ENCODE results near the gene CPVL.
"Not testable (repeated sequence)": the region's sequence is repeated elsewhere in the genome, so short reads cannot be mapped to it uniquely, and the experiment has no call there.

Gene CPVL

GRCh38 chr7:29115130-29115687 lies 31.1 kb downstream of the CPVL start:
- H2BK15ac ChIP-seq (replicated peaks; ENCODE audit: low read depth) = no peak overlapping the region
- no CpG with 5 or more reads among the region's 2 CpGs for WGBS (ENCODE audit: extremely low coverage, insufficient coverage, low lambda C conversion rate)
- H3K27ac ChIP-seq (ENCODE audit: low read depth, low read length) = no peak overlapping the region
- no peak overlapping the region for H2BK120ac ChIP-seq (ENCODE audit: low read depth, low read length)
- no peak overlapping the region for H2BK5ac ChIP-seq (ENCODE audit: low read length)
- no peak overlapping the region for H4K5ac ChIP-seq (ENCODE audit: low read length)
- no peak overlapping the region for H3K18ac ChIP-seq (ENCODE audit: low read length)
- H3K27me3 ChIP-seq (ENCODE audit: insufficient read depth, low read length, poor library complexity) = no peaks in the 10 kb centered on the region
- no peak overlapping the region for H3K4me3 ChIP-seq (ENCODE audit: low read length)
- H3K56ac ChIP-seq (ENCODE audit: low read length) = no peak overlapping the region
- H3K36me3 ChIP-seq (ENCODE audit: control insufficient read depth, insufficient read depth, low read length) = no peaks in the 10 kb centered on the region
- H3K9ac ChIP-seq (ENCODE audit: low read length) = no peak overlapping the region
- H3K79me1 ChIP-seq (ENCODE audit: low read length) = no peaks in the 10 kb centered on the region
- no peak overlapping the region for H2AK5ac ChIP-seq (ENCODE audit: low read length)
- no peak overlapping the region for H4K8ac ChIP-seq (ENCODE audit: low read depth, low read length)
- H3K4me1 ChIP-seq (ENCODE audit: control insufficient read depth, low read depth, low read length) = peaks cover 3% of the 10 kb centered on the region
- H3K4me2 ChIP-seq (ENCODE audit: low read length) = no peak overlapping the region
- no peaks in the 10 kb centered on the region for H3K79me2 ChIP-seq (ENCODE audit: control insufficient read depth, insufficient read depth, low read length)
- no peak overlapping the region for H3K4ac ChIP-seq (ENCODE audit: low read depth, low read length)
- no peak for DNase-seq
- no peak overlapping the region for H3K23ac ChIP-seq (ENCODE audit: low read length)

DNA sequence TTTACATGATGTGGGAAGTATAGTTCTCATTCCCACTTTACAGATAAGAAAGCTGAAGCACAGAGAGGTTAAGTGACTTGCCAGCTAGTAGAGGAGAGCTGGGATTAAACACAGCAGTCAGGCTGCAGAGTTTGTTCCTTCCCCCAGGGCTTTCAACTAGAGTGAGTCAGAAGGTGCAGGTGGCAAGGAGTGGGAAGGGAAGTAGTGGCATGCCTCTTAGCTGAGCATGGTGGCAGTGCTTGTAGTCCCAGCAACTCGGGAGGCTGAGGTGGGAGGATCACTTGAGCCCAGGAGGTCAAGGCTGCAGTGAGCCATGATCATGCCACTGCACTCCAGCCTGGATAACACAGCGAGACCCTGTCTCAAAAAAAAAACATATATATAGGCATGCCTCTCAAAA lies 32.1 kb downstream of the CPVL start:
- not testable (repeated sequence) for H3K4ac ChIP-seq (ENCODE audit: low read depth, low read length); H3K79me2 ChIP-seq (ENCODE audit: control insufficient read depth, insufficient read depth, low read length); H3K18ac ChIP-seq (ENCODE audit: low read length); H3K9ac ChIP-seq (ENCODE audit: low read length); H4K5ac ChIP-seq (ENCODE audit: low read length); H2BK15ac ChIP-seq (replicated peaks; ENCODE audit: low read depth); H3K27me3 ChIP-seq (ENCODE audit: insufficient read depth, low read length, poor library complexity); H3K36me3 ChIP-seq (ENCODE audit: control insufficient read depth, insufficient read depth, low read length); H2BK120ac ChIP-seq (ENCODE audit: low read depth, low read length); H3K23ac ChIP-seq (ENCODE audit: low read length); H3K56ac ChIP-seq (ENCODE audit: low read length); DNase-seq; H2AK5ac ChIP-seq (ENCODE audit: low read length); H3K4me1 ChIP-seq (ENCODE audit: control insufficient read depth, low read depth, low read length); H4K8ac ChIP-seq (ENCODE audit: low read depth, low read length); H3K27ac ChIP-seq (ENCODE audit: low read depth, low read length); H2BK5ac ChIP-seq (ENCODE audit: low read length); H3K79me1 ChIP-seq (ENCODE audit: low read length); H3K4me2 ChIP-seq (ENCODE audit: low read length); H3K4me3 ChIP-seq (ENCODE audit: low read length)
- no CpG with 5 or more reads among the region's 2 CpGs for WGBS (ENCODE audit: extremely low coverage, insufficient coverage, low lambda C conversion rate)

DNA sequence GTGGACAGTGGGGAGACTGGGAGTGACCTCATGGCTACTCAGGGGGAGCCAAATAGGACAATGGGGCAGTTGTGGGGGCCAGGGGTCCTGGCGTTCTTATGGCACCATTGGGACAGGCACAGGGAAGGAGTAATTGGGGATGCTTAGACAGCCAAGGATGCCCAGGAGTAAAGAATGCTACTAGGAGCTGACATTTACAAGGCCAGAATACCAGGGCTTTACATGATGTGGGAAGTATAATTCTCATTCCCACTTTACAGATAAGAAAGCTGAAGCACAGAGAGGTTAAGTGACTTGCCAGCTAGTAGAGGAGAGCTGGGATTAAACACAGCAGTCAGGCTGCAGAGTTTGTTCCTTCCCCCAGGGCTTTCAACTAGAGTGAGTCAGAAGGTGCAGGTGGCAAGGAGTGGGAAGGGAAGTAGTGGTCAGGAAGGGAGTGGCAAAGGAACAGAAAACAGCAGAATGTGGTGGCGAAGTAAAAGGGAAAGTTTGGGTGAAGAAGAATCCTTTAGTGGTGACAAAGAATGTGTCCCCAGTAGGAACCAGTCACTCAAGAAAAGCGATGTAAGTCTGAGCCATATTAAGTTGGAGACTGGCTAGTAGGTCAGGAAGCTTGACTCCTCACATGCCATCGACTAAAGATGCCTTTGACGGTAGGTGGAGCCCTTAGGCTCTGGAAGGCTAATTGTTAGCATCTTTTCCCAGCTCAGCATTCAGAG lies 32.8 kb downstream of the CPVL start:
- no peak overlapping the region for H2BK120ac ChIP-seq (ENCODE audit: low read depth, low read length)
- H3K79me2 ChIP-seq (ENCODE audit: control insufficient read depth, insufficient read depth, low read length) = no peaks in the 10 kb centered on the region
- no peak overlapping the region for H4K5ac ChIP-seq (ENCODE audit: low read length)
- H4K8ac ChIP-seq (ENCODE audit: low read depth, low read length) = no peak overlapping the region
- H3K4me3 ChIP-seq (ENCODE audit: low read length) = no peak overlapping the region
- WGBS (ENCODE audit: extremely low coverage, insufficient coverage, low lambda C conversion rate) = no CpG with 5 or more reads among the region's 5 CpGs
- H3K18ac ChIP-seq (ENCODE audit: low read length) = no peak overlapping the region
- no peak overlapping the region for H3K4ac ChIP-seq (ENCODE audit: low read depth, low read length)
- H2BK15ac ChIP-seq (replicated peaks; ENCODE audit: low read depth) = no peak overlapping the region
- no peaks in the 10 kb centered on the region for H3K79me1 ChIP-seq (ENCODE audit: low read length)
- DNase-seq = peak; percentile 82
- H3K36me3 ChIP-seq (ENCODE audit: control insufficient read depth, insufficient read depth, low read length) = no peaks in the 10 kb centered on the region
- peak overlapping the region; percentile 60 for H3K56ac ChIP-seq (ENCODE audit: low read length)
- peak overlapping the region; percentile 16 for H3K23ac ChIP-seq (ENCODE audit: low read length)
- H3K9ac ChIP-seq (ENCODE audit: low read length) = no peak overlapping the region
- no peak overlapping the region for H2AK5ac ChIP-seq (ENCODE audit: low read length)
- no peak overlapping the region for H3K27ac ChIP-seq (ENCODE audit: low read depth, low read length)
- H3K4me1 ChIP-seq (ENCODE audit: control insufficient read depth, low read depth, low read length) = no peaks in the 10 kb centered on the region
- H2BK5ac ChIP-seq (ENCODE audit: low read length) = no peak overlapping the region
- H3K27me3 ChIP-seq (ENCODE audit: insufficient read depth, low read length, poor library complexity) = no peaks in the 10 kb centered on the region
- no peak overlapping the region for H3K4me2 ChIP-seq (ENCODE audit: low read length)

DNA sequence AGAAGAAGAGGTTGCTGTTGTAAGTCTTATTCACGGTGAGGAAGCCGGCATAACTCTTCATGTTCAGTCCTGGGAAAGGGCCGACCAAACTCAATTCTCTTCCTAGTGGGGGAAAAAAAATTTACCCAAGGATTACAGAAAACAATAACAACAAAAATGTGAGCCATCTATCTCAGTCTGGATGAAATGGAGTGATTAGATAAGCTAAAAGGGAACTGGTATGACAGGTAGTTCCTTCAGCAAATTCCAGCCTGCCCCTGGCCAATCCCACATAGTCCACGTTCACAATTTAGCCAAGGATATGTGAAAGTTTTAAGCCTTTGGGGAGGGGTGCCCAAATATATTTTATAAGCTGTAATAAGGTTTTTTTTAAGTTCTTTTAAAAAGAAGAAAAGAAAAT lies 33.6 kb downstream of the CPVL start:
- H2BK5ac ChIP-seq (ENCODE audit: low read length) = no peak overlapping the region
- no peaks in the 10 kb centered on the region for H3K36me3 ChIP-seq (ENCODE audit: control insufficient read depth, insufficient read depth, low read length)
- H3K4me1 ChIP-seq (ENCODE audit: control insufficient read depth, low read depth, low read length) = no peaks in the 10 kb centered on the region
- H3K4me2 ChIP-seq (ENCODE audit: low read length) = no peak overlapping the region
- H2BK15ac ChIP-seq (replicated peaks; ENCODE audit: low read depth) = no peak overlapping the region
- H3K79me2 ChIP-seq (ENCODE audit: control insufficient read depth, insufficient read depth, low read length) = no peaks in the 10 kb centered on the region
- H4K5ac ChIP-seq (ENCODE audit: low read length) = no peak overlapping the region
- H4K8ac ChIP-seq (ENCODE audit: low read depth, low read length) = no peak overlapping the region
- H3K18ac ChIP-seq (ENCODE audit: low read length) = peak overlapping the region; percentile 35
- no peak overlapping the region for H3K9ac ChIP-seq (ENCODE audit: low read length)
- H3K4ac ChIP-seq (ENCODE audit: low read depth, low read length) = no peak overlapping the region
- H3K79me1 ChIP-seq (ENCODE audit: low read length) = no peaks in the 10 kb centered on the region
- no peak overlapping the region for H2AK5ac ChIP-seq (ENCODE audit: low read length)
- H3K56ac ChIP-seq (ENCODE audit: low read length) = no peak overlapping the region
- DNase-seq = no peak
- H3K23ac ChIP-seq (ENCODE audit: low read length) = no peak overlapping the region
- no peak overlapping the region for H2BK120ac ChIP-seq (ENCODE audit: low read depth, low read length)
- H3K27ac ChIP-seq (ENCODE audit: low read depth, low read length) = no peak overlapping the region
- WGBS (ENCODE audit: extremely low coverage, insufficient coverage, low lambda C conversion rate) = no CpG with 5 or more reads among the region's 4 CpGs
- H3K27me3 ChIP-seq (ENCODE audit: insufficient read depth, low read length, poor library complexity) = no peaks in the 10 kb centered on the region
- H3K4me3 ChIP-seq (ENCODE audit: low read length) = no peak overlapping the region

DNA sequence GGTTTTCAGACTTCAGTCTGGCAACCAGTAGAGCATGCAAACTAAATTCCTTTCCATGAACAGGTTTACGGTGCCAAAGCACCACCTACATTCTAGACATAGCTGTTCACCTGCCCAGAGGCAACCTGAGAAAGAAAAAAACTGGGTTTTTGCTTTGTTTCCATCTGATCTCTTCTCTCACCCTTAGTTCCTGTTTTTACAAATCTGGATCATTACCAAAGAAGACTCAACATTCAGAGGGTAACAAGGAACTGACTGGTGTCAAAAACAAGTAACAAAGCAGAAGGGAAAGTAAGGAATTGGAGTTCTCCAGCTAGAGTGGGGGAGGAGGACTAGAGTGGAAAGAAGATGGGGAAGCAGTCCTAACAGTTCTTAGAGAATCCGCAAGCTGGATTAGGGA lies 36.4 kb downstream of the CPVL start:
- no peak overlapping the region for H2BK5ac ChIP-seq (ENCODE audit: low read length)
- no peak overlapping the region for H3K4me2 ChIP-seq (ENCODE audit: low read length)
- H3K23ac ChIP-seq (ENCODE audit: low read length) = no peak overlapping the region
- no peaks in the 10 kb centered on the region for H3K4me1 ChIP-seq (ENCODE audit: control insufficient read depth, low read depth, low read length)
- no peak overlapping the region for H3K9ac ChIP-seq (ENCODE audit: low read length)
- H2AK5ac ChIP-seq (ENCODE audit: low read length) = no peak overlapping the region
- H3K27me3 ChIP-seq (ENCODE audit: insufficient read depth, low read length, poor library complexity) = no peaks in the 10 kb centered on the region
- no peak overlapping the region for H3K27ac ChIP-seq (ENCODE audit: low read depth, low read length)
- no peak overlapping the region for H2BK120ac ChIP-seq (ENCODE audit: low read depth, low read length)
- no peaks in the 10 kb centered on the region for H3K36me3 ChIP-seq (ENCODE audit: control insufficient read depth, insufficient read depth, low read length)
- WGBS (ENCODE audit: extremely low coverage, insufficient coverage, low lambda C conversion rate) = no CpG with 5 or more reads among the region's 2 CpGs
- H4K8ac ChIP-seq (ENCODE audit: low read depth, low read length) = no peak overlapping the region
- H2BK15ac ChIP-seq (replicated peaks; ENCODE audit: low read depth) = no peak overlapping the region
- no peak overlapping the region for H3K56ac ChIP-seq (ENCODE audit: low read length)
- H3K79me2 ChIP-seq (ENCODE audit: control insufficient read depth, insufficient read depth, low read length) = no peaks in the 10 kb centered on the region
- DNase-seq = no peak
- no peak overlapping the region for H3K4ac ChIP-seq (ENCODE audit: low read depth, low read length)
- H3K4me3 ChIP-seq (ENCODE audit: low read length) = no peak overlapping the region
- H3K79me1 ChIP-seq (ENCODE audit: low read length) = no peaks in the 10 kb centered on the region
- no peak overlapping the region for H4K5ac ChIP-seq (ENCODE audit: low read length)
- no peak overlapping the region for H3K18ac ChIP-seq (ENCODE audit: low read length)

DNA sequence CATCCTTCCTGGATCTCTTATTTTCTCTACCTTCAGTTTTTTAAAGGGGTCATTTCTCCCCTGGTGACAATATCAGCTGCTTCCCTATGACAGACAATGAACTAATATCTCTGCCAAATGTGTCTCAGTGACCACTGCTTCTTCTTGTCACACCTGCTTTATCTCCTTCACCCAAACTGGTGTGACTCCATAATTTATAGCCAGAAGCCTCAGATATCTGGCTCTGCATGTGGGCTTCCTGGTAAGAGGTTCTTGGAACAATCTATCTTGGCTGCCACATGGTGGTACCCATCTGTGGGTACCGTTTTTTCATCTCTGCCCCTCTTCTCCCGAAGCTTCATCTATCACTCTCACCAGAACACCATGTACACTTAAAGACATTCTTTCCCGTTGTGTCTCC lies 37.0 kb downstream of the CPVL start:
- H3K4ac ChIP-seq (ENCODE audit: low read depth, low read length) = no peak overlapping the region
- no peak overlapping the region for H3K9ac ChIP-seq (ENCODE audit: low read length)
- no peak overlapping the region for H4K5ac ChIP-seq (ENCODE audit: low read length)
- no peak overlapping the region for H3K27ac ChIP-seq (ENCODE audit: low read depth, low read length)
- no peak overlapping the region for H2BK5ac ChIP-seq (ENCODE audit: low read length)
- no peak overlapping the region for H3K18ac ChIP-seq (ENCODE audit: low read length)
- H3K4me2 ChIP-seq (ENCODE audit: low read length) = no peak overlapping the region
- H3K79me2 ChIP-seq (ENCODE audit: control insufficient read depth, insufficient read depth, low read length) = no peaks in the 10 kb centered on the region
- no peak overlapping the region for H4K8ac ChIP-seq (ENCODE audit: low read depth, low read length)
- no peak for DNase-seq
- no peak overlapping the region for H2AK5ac ChIP-seq (ENCODE audit: low read length)
- H3K56ac ChIP-seq (ENCODE audit: low read length) = no peak overlapping the region
- no peak overlapping the region for H3K23ac ChIP-seq (ENCODE audit: low read length)
- H3K4me1 ChIP-seq (ENCODE audit: control insufficient read depth, low read depth, low read length) = no peaks in the 10 kb centered on the region
- no peaks in the 10 kb centered on the region for H3K79me1 ChIP-seq (ENCODE audit: low read length)
- WGBS (ENCODE audit: extremely low coverage, insufficient coverage, low lambda C conversion rate) = no CpG with 5 or more reads among the region's 3 CpGs
- no peak overlapping the region for H2BK15ac ChIP-seq (replicated peaks; ENCODE audit: low read depth)
- H3K36me3 ChIP-seq (ENCODE audit: control insufficient read depth, insufficient read depth, low read length) = no peaks in the 10 kb centered on the region
- no peaks in the 10 kb centered on the region for H3K27me3 ChIP-seq (ENCODE audit: insufficient read depth, low read length, poor library complexity)
- H3K4me3 ChIP-seq (ENCODE audit: low read length) = no peak overlapping the region
- no peak overlapping the region for H2BK120ac ChIP-seq (ENCODE audit: low read depth, low read length)

Data from mesendoderm (in vitro differentiated cells).